Mucosa of stomach (tissue), 1 donor: ENCODE data around the gene SMAD1.

ENCODE experiments used
- H3K27me3 ChIP-seq: one replicate; pipeline ENCODE4 v1.7.0; 2013; ENCODE audit warnings: mild to moderate bottlenecking, low read length; ENCODE audit not compliant: control insufficient read depth, insufficient read depth
- H3K36me3 ChIP-seq: one replicate; pipeline ENCODE4 v1.7.0; 2013; ENCODE audit warnings: low read length; ENCODE audit not compliant: control insufficient read depth, insufficient read depth
- H3K4me1 ChIP-seq: one replicate; pipeline ENCODE4 v1.7.0; 2013; ENCODE audit warnings: mild to moderate bottlenecking, low read length; ENCODE audit not compliant: control insufficient read depth, insufficient read depth
- H3K4me3 ChIP-seq: one replicate; pipeline ENCODE4 v1.7.0; 2013; ENCODE audit warnings: low read length
- H3K9ac ChIP-seq: one replicate; pipeline ENCODE4 v1.7.0; 2013; ENCODE audit warnings: mild to moderate bottlenecking, low read length, moderate library complexity
- H3K9me3 ChIP-seq: one replicate; pipeline ENCODE4 v1.7.0; 2013; ENCODE audit warnings: mild to moderate bottlenecking, low read length, moderate library complexity; ENCODE audit not compliant: control insufficient read depth
- donor health status: Pancreatic carcinoma.

SMAD1 gene

GRCh38 chr4:145490796-145491195, 9.1 kb downstream of the SMAD1 start:
- Histone ChIP-seq H3K9ac (no peak overlapping the region), H3K9me3 (no peaks in the 10 kb centered on the region), H3K4me1 (peaks cover 14% of the 10 kb centered on the region), H3K27me3 (no peaks in the 10 kb centered on the region), H3K4me3 (no peak overlapping the region), H3K36me3 (no peaks in the 10 kb centered on the region)

DNA sequence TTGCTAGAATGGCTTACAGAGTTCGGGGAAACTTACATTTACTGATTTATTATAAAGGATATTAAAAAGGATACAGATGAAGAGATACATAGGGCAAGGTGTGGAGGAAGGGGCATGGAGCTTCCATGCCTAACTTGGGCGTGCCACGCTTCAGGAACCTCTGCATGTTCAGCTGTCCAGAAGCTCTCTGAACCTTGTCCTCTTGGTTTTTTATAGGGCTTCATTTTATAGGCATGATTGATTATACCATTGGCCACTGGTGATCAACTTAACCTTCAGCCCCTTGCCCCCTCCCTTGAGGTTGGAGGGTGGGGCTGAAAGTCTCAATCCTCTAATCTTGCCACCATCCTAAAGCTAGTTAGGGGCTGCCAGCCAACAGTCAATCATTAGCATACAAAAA, 10.7 kb downstream of the SMAD1 start:
- no peak overlapping the region for H3K4me3 ChIP-seq
- no peaks in the 10 kb centered on the region for H3K36me3 ChIP-seq
- no peaks in the 10 kb centered on the region for H3K27me3 ChIP-seq
- H3K4me1 ChIP-seq: peaks cover 4% of the 10 kb centered on the region
- no peak overlapping the region for H3K9ac ChIP-seq
- H3K9me3 ChIP-seq: no peaks in the 10 kb centered on the region

GRCh38 chr4:145493166-145493565, 11.5 kb downstream of the SMAD1 start:
- no peaks in the 10 kb centered on the region for H3K4me1 ChIP-seq
- H3K4me3 ChIP-seq: no peak overlapping the region
- no peaks in the 10 kb centered on the region for H3K9me3 ChIP-seq
- no peak overlapping the region for H3K9ac ChIP-seq
- no peaks in the 10 kb centered on the region for H3K36me3 ChIP-seq
- no peaks in the 10 kb centered on the region for H3K27me3 ChIP-seq

GRCh38 chr4:145494666-145495270, 13.1 kb downstream of the SMAD1 start:
- no peak overlapping the region for H3K4me3 ChIP-seq
- H3K4me1 ChIP-seq: no peaks in the 10 kb centered on the region
- H3K27me3 ChIP-seq: no peaks in the 10 kb centered on the region
- no peak overlapping the region for H3K9ac ChIP-seq
- H3K36me3 ChIP-seq: no peaks in the 10 kb centered on the region
- no peaks in the 10 kb centered on the region for H3K9me3 ChIP-seq

- Histone ChIP-seq H3K9ac (no peak overlapping the region), H3K9me3 (no peaks in the 10 kb centered on the region), H3K4me1 (no peaks in the 10 kb centered on the region), H3K27me3 (no peaks in the 10 kb centered on the region), H3K4me3 (no peak overlapping the region), H3K36me3 (no peaks in the 10 kb centered on the region)
These were observed 14.6 kb downstream of the SMAD1 start for GRCh38 chr4:145496292-145496691.

DNA sequence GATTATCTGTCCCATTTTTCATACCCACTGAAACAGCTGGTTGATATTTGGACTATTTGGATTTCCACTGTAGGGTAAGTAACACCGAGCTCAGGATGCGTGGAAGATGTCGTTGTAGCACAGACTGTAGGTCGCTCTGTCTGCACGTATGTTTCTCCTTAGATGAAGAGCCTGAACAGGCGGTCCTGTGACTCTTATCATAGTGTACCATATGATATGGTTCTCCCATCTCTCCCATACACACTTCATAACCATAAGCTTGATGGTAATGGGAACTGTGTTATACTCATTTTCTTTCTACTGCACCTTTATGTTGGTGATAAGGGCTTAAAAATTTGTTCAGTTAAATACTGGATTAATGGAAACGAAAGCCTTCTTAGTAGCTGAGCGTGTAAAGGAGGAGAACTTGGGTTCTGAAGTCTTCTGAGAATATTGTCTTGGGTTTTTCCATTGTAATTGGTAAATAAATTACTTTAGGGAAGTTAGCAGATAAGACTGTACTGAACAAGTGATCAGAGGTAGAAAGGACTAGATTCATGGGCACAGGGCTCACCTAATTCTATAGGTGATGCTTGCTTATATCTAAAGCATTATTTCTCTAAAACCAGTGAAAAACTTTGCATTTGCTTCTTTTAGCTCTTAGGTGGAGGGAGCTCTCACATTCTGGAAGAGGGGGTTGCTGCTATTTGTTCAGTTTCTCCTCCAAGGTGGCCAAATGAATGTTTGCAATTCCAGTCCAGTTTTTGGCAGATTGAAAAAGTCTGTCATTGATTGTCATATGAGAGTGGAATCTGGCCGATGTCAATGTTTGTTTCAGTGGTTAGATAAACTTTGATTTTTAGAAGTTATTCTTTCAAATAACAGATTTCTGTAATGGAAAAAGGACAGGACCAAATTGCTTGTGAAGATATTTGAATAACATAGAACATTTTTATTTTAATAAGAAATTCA, 15.8 kb downstream of the SMAD1 start:
- H3K9me3 ChIP-seq: no peaks in the 10 kb centered on the region
- H3K9ac ChIP-seq: no peak overlapping the region
- H3K4me3 ChIP-seq: no peak overlapping the region
- no peaks in the 10 kb centered on the region for H3K27me3 ChIP-seq
- H3K4me1 ChIP-seq: no peaks in the 10 kb centered on the region
- no peaks in the 10 kb centered on the region for H3K36me3 ChIP-seq

DNA sequence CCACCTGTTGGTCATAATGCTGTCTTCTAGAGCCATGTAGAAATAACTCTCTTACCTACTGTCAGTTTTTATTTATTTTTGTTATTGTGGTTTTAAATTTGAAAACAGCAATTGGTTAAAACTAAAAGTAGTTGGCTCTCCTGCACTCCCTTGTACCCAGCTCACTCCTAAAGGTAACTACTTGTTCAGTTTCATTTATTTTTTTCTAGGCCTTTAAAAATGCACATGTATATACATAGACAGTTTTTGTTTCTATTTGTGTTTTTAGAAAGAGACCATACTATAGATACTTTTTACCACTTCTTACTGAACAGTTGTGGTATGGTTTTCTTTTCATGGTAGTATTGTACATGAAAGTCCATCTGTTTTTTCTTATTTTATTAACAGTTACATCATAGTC, 16.8 kb downstream of the SMAD1 start:
- Histone ChIP-seq H3K36me3 (no peaks in the 10 kb centered on the region), H3K4me1 (no peaks in the 10 kb centered on the region), H3K4me3 (no peak overlapping the region), H3K9me3 (no peaks in the 10 kb centered on the region), H3K9ac (no peak overlapping the region), H3K27me3 (no peaks in the 10 kb centered on the region)

DNA sequence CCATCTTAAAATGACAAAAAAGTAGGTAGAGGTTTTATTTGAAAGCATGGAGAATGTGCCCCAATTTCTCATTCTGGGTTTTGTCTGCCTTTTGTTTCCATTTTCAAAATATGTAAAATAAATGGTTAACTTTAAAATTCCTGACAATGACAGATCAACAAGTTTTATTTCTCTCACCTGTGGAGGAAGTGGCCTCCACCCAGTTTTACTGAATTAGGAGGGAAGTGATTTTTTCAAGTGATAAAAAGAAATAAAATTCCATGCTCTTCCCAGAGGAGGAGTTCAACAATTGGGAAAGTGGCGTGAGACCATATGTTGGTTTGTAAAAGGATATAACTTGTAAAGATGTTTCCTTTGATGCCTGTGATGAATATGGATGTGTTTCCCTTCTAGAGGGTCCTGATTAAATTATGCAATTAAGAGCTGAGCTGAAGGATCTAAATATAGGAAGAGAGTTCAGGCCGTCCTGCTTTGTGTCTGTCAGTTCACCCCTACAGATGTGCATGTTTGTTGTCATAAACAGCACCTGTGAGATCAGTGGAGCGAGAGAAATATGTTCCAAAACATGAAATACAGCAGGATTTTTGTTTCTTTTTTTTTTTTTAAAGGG, 19.5 kb downstream of the SMAD1 start:
- no peaks in the 10 kb centered on the region for H3K9me3 ChIP-seq
- no peak overlapping the region for H3K9ac ChIP-seq
- H3K27me3 ChIP-seq: no peaks in the 10 kb centered on the region
- H3K4me1 ChIP-seq: no peaks in the 10 kb centered on the region
- H3K36me3 ChIP-seq: no peaks in the 10 kb centered on the region
- H3K4me3 ChIP-seq: no peak overlapping the region

DNA sequence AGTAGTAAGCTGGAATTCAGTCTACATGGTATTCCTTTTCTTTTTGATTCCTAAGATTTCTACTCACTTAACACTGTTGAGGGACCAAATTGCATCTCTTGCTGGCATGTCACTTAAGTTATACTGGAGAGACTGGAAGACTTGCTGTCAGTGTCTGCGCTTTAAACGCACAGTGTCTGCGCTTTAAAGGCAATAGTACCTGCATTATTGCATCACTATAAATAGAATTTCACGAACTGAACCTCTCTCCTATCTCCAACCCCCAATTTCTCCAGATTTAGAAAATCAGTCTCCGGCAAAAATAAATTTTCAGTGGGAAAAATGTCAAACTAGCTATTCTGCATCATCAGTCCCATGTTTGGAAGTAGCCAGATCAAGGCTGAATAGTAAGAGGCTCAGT, 21.2 kb downstream of the SMAD1 start:
- no peaks in the 10 kb centered on the region for H3K27me3 ChIP-seq
- H3K9me3 ChIP-seq: no peaks in the 10 kb centered on the region
- H3K9ac ChIP-seq: no peak overlapping the region
- no peaks in the 10 kb centered on the region for H3K36me3 ChIP-seq
- H3K4me1 ChIP-seq: peaks cover 4% of the 10 kb centered on the region
- H3K4me3 ChIP-seq: no peak overlapping the region

DNA sequence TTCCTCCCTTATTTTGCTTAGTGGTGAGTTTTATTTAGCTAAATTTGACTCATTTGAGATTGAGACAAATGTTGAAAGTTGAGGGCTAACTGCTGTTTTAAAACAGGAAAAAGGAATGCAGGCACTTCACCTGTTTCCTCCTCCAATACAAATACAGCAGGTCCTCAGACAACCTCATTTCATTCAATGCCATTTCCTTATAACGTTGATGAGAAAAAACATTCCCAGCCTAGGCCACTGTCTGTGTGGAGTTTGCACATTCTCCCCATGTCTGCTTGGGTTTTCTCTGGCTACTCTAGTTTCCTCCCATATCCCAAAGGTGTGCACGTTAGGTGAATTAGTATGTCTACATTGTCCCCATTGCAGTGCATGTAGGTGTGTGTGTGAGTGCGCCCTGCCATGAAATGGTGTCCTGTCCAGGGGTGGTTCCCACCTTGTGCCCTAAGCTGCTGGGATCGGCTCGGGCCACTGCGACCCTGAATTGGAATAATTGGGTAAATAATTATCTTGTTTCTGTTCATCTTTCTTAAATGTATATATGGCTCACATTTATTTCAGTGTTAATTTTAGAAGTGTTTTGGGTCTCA, 21.9 kb downstream of the SMAD1 start:
- H3K4me3 ChIP-seq: no peak overlapping the region
- no peaks in the 10 kb centered on the region for H3K27me3 ChIP-seq
- H3K9me3 ChIP-seq: no peaks in the 10 kb centered on the region
- H3K9ac ChIP-seq: no peak overlapping the region
- peaks cover 4% of the 10 kb centered on the region for H3K4me1 ChIP-seq
- no peaks in the 10 kb centered on the region for H3K36me3 ChIP-seq

GRCh38 chr4:145505995-145506394, 24.3 kb downstream of the SMAD1 start:
- no peaks in the 10 kb centered on the region for H3K9me3 ChIP-seq
- no peaks in the 10 kb centered on the region for H3K27me3 ChIP-seq
- no peak overlapping the region for H3K9ac ChIP-seq
- H3K4me3 ChIP-seq: no peak overlapping the region
- H3K4me1 ChIP-seq: peaks cover 4% of the 10 kb centered on the region
- H3K36me3 ChIP-seq: no peaks in the 10 kb centered on the region

DNA sequence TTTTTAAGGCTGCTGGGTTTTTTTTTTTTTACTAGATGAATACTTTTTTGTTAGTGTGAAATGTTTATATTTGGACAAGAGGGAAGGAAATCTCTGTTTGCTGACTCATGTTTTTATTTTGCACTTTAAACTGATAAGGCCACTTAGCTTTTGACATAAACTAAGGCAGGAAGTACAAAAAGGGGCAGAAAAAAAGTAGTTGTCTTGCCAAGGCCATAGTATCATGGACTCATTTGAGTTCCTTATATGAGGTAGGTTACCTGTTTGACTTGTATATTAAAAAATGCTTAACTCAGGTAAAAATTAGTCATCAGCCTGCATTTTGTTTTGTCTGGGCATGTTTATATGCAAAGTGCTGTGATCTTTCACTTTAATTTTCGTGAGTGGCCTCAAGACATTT, 26.0 kb downstream of the SMAD1 start:
- H3K4me1 ChIP-seq: peaks cover 4% of the 10 kb centered on the region
- no peaks in the 10 kb centered on the region for H3K9me3 ChIP-seq
- no peak overlapping the region for H3K4me3 ChIP-seq
- no peaks in the 10 kb centered on the region for H3K36me3 ChIP-seq
- H3K9ac ChIP-seq: no peak overlapping the region
- H3K27me3 ChIP-seq: no peaks in the 10 kb centered on the region
